CD4-positive, CD25-positive, alpha-beta regulatory T cell (primary cell): ENCODE data around the gene GATA5. TPM values are rescaled to one million over a fixed set of nuclear protein-coding genes. Genes with fewer than 3 reads are reported as not detected.
A peak's percentile ranks its signal among the peaks of the same experiment; 100 is the strongest.
"Not testable (repeated sequence)": the region's sequence is repeated elsewhere in the genome, so short reads cannot be mapped to it uniquely, and the experiment has no call there.

ENCODE experiments used
- ATAC-seq, 2 donors: fragments of 150-1000 bp; cut with Tn5 transposase; one replicate each; pipeline ENCODE4 v1.10.0; 2021; ENCODE audit warnings: low read depth in 2 of 2, moderate number of reproducible peaks in 2 of 2, moderate library complexity in 1 of 2
- DNase-seq, 3 donors: peaks; one replicate each; pipeline versions ENCODE4 v3.0.0 to v3.0.0-alpha.2; 2012 to 2022; ENCODE audit warnings: mixed read lengths in 1 of 3
- H3K27ac ChIP-seq: one replicate; pipeline ENCODE4 v1.7.0; 2013; ENCODE audit warnings: mild to moderate bottlenecking, low read length; ENCODE audit not compliant: insufficient read depth, poor library complexity, severe bottlenecking
- H3K27me3 ChIP-seq: one replicate; pipeline ENCODE4 v1.7.0; 2013; ENCODE audit warnings: low read length; ENCODE audit not compliant: control insufficient read depth, insufficient read depth
- H3K36me3 ChIP-seq: one replicate; pipeline ENCODE4 v1.7.0; 2013; ENCODE audit warnings: mild to moderate bottlenecking, low read length, moderate library complexity; ENCODE audit not compliant: control insufficient read depth, insufficient read depth
- H3K4me1 ChIP-seq: 2 replicates; pipeline ENCODE4 v1.7.0; 2013; ENCODE audit warnings: mild to moderate bottlenecking, low read length; ENCODE audit not compliant: insufficient read depth, control insufficient read depth, poor library complexity, severe bottlenecking
- H3K4me3 ChIP-seq: one replicate; pipeline ENCODE4 v1.7.0; 2013; ENCODE audit warnings: low read depth, mild to moderate bottlenecking, low read length, moderate library complexity
- H3K9me3 ChIP-seq, 2 experiments: 1 replicate in 1 of 2; 2 replicates in 1 of 2; pipeline ENCODE4 v1.7.0; 2013; ENCODE audit warnings: low read length in 2 of 2, mild to moderate bottlenecking in 1 of 2, moderate library complexity in 1 of 2; ENCODE audit not compliant: control insufficient read depth in 2 of 2
- H3K27ac Mint-ChIP-seq, 3 donors: one replicate each; pipeline ENCODE4 v1.8.0; 2020 to 2022; ENCODE audit warnings: mild to moderate bottlenecking in 3 of 3, mixed read lengths in 3 of 3, moderate library complexity in 2 of 3
- H3K27me3 Mint-ChIP-seq: one replicate; pipeline ENCODE4 v1.8.0; 2022; ENCODE audit warnings: mild to moderate bottlenecking, mixed read lengths
- H3K36me3 Mint-ChIP-seq: one replicate; pipeline ENCODE4 v1.8.0; 2020; ENCODE audit warnings: mixed read lengths
- H3K4me1 Mint-ChIP-seq, 4 donors: one replicate each; pipeline ENCODE4 v1.8.0; 2020 to 2022; ENCODE audit warnings: mixed read lengths in 4 of 4, mild to moderate bottlenecking in 1 of 4
- H3K4me3 Mint-ChIP-seq, 4 donors: one replicate each; pipeline ENCODE4 v1.8.0; 2020 to 2022; ENCODE audit warnings: mild to moderate bottlenecking in 4 of 4, mixed read lengths in 4 of 4, moderate library complexity in 3 of 4
- H3K9me3 Mint-ChIP-seq, 7 donors: one replicate each; pipeline ENCODE4 v1.8.0; 2020 to 2022; ENCODE audit warnings: mixed read lengths in 7 of 7, mild to moderate bottlenecking in 3 of 7, moderate library complexity in 2 of 7
- polyA plus RNA-seq, 4 donors: library from polyadenylated mRNA; unstranded; fragments of 300-500 nt; fragmentation: Illumina TruSeq; gene quantifications; one replicate each; pipeline ENCODE4 v1.2.3, GENCODE V29; 2021
- total RNA-seq: library from RNA; stranded (reverse); gene quantifications from one replicate; pipeline ENCODE4 v1.2.3, GENCODE V29; 2022

GATA5 gene
- total and polyA plus RNA-seq, 5 donors from 2014 or later, result not detected

GRCh38 chr20:62490783-62491182 is 15.0 kb upstream of the GATA5 start:
- not testable (repeated sequence) for H3K4me3 ChIP-seq, H3K27ac ChIP-seq, H3K9me3 Mint-ChIP-seq, H3K27me3 ChIP-seq, DNase-seq, H3K9me3 ChIP-seq, ATAC-seq, H3K4me3 Mint-ChIP-seq, H3K36me3 Mint-ChIP-seq, H3K4me1 ChIP-seq, H3K36me3 ChIP-seq, H3K4me1 Mint-ChIP-seq
- Mint-ChIP-seq H3K27ac (peak overlapping the region in 1 of 3 donors; percentile 7), H3K27me3 (peaks cover 30% of the 10 kb centered on the region)

GRCh38 chr20:62489932-62490263 is 14.1 kb upstream of the GATA5 start:
- no peak for DNase-seq
- Mint-ChIP-seq H3K27ac (no peak overlapping the region), H3K27me3 (peaks cover 30% of the 10 kb centered on the region), H3K36me3 (no peaks in the 10 kb centered on the region), H3K4me1 (no peaks in the 10 kb centered on the region), H3K4me3 (no peak overlapping the region), H3K9me3 (peaks cover 0 to 2% (median 0%) of the 10 kb centered on the region in 7 donors)
- no peak for ATAC-seq
- Histone ChIP-seq H3K4me3 (no peak overlapping the region), H3K9me3 (no peaks in the 10 kb centered on the region), H3K27me3 (no peaks in the 10 kb centered on the region), H3K27ac (no peak overlapping the region), H3K4me1 (no peaks in the 10 kb centered on the region), H3K36me3 (no peaks in the 10 kb centered on the region)

GRCh38 chr20:62489186-62489931 is 13.6 kb upstream of the GATA5 start:
- Histone ChIP-seq H3K36me3 (no peaks in the 10 kb centered on the region), H3K9me3 (no peaks in the 10 kb centered on the region), H3K27ac (no peak overlapping the region), H3K4me1 (no peaks in the 10 kb centered on the region), H3K27me3 (no peaks in the 10 kb centered on the region), H3K4me3 (no peak overlapping the region)
- H3K27ac Mint-ChIP-seq, result no peak overlapping the region
- no peaks in the 10 kb centered on the region for H3K4me1 Mint-ChIP-seq
- no peak for DNase-seq
- peaks cover 0 to 2% (median 0%) of the 10 kb centered on the region in 7 donors for H3K9me3 Mint-ChIP-seq
- H3K4me3 Mint-ChIP-seq, result no peak overlapping the region
- no peak for ATAC-seq
- H3K27me3 Mint-ChIP-seq, result peaks cover 30% of the 10 kb centered on the region
- H3K36me3 Mint-ChIP-seq, result no peaks in the 10 kb centered on the region

GRCh38 chr20:62488470-62488869 is 12.7 kb upstream of the GATA5 start:
- ATAC-seq (no peak), DNase-seq (no peak)
- peaks cover 0 to under 1% (median 0%) of the 10 kb centered on the region in 4 donors for H3K4me1 Mint-ChIP-seq
- Histone ChIP-seq H3K9me3 (no peaks in the 10 kb centered on the region), H3K27ac (no peak overlapping the region), H3K4me1 (no peaks in the 10 kb centered on the region), H3K36me3 (no peaks in the 10 kb centered on the region), H3K27me3 (peaks cover 3% of the 10 kb centered on the region), H3K4me3 (no peak overlapping the region)
- H3K27ac Mint-ChIP-seq, result peak overlapping the region in 1 of 3 donors; percentile 83
- H3K36me3 Mint-ChIP-seq, result no peaks in the 10 kb centered on the region
- H3K4me3 Mint-ChIP-seq, result no peak overlapping the region
- H3K27me3 Mint-ChIP-seq, result peaks cover 31% of the 10 kb centered on the region
- no peaks in the 10 kb centered on the region for H3K9me3 Mint-ChIP-seq

GRCh38 chr20:62487561-62488354 is 12.0 kb upstream of the GATA5 start:
- no peaks in the 10 kb centered on the region for H3K9me3 ChIP-seq
- H3K4me1 Mint-ChIP-seq, result peaks cover 0 to 7% (median 1%) of the 10 kb centered on the region in 4 donors
- H3K4me3 Mint-ChIP-seq, result no peak overlapping the region
- H3K27ac Mint-ChIP-seq, result no peak overlapping the region
- no peaks in the 10 kb centered on the region for H3K4me1 ChIP-seq
- H3K9me3 Mint-ChIP-seq, result no peaks in the 10 kb centered on the region
- peaks cover 5% of the 10 kb centered on the region for H3K27me3 ChIP-seq
- no peak for DNase-seq
- no peaks in the 10 kb centered on the region for H3K36me3 Mint-ChIP-seq
- H3K27me3 Mint-ChIP-seq, result peaks cover 38% of the 10 kb centered on the region
- no peak overlapping the region for H3K4me3 ChIP-seq
- H3K36me3 ChIP-seq, result no peaks in the 10 kb centered on the region
- ATAC-seq, result no peak
- no peak overlapping the region for H3K27ac ChIP-seq

GRCh38 chr20:62487118-62487517 is 11.3 kb upstream of the GATA5 start:
- no peaks in the 10 kb centered on the region for H3K9me3 Mint-ChIP-seq
- peaks cover 0 to 11% (median 1%) of the 10 kb centered on the region in 4 donors for H3K4me1 Mint-ChIP-seq
- no peaks in the 10 kb centered on the region for H3K9me3 ChIP-seq
- no peaks in the 10 kb centered on the region for H3K36me3 ChIP-seq
- ATAC-seq (no peak), DNase-seq (no peak)
- peaks cover 3% of the 10 kb centered on the region for H3K4me1 ChIP-seq
- H3K4me3 ChIP-seq, result no peak overlapping the region
- H3K27me3 Mint-ChIP-seq, result peaks cover 42% of the 10 kb centered on the region
- H3K27me3 ChIP-seq, result peaks cover 5% of the 10 kb centered on the region
- H3K36me3 Mint-ChIP-seq, result no peaks in the 10 kb centered on the region
- no peak overlapping the region for H3K4me3 Mint-ChIP-seq
- H3K27ac Mint-ChIP-seq, result no peak overlapping the region
- H3K27ac ChIP-seq, result no peak overlapping the region

GRCh38 chr20:62486484-62486883 is 10.7 kb upstream of the GATA5 start:
- Mint-ChIP-seq H3K36me3 (no peaks in the 10 kb centered on the region), H3K4me3 (no peak overlapping the region), H3K4me1 (peaks cover 0 to 11% (median 1%) of the 10 kb centered on the region in 4 donors), H3K27me3 (peaks cover 48% of the 10 kb centered on the region), H3K27ac (no peak overlapping the region), H3K9me3 (no peaks in the 10 kb centered on the region)
- Histone ChIP-seq H3K27ac (no peak overlapping the region), H3K36me3 (no peaks in the 10 kb centered on the region), H3K4me1 (peaks cover 4% of the 10 kb centered on the region), H3K27me3 (peaks cover 5% of the 10 kb centered on the region), H3K4me3 (no peak overlapping the region), H3K9me3 (no peaks in the 10 kb centered on the region)
- ATAC-seq, result no peak
- DNase-seq, result no peak
